ENCODE results near the gene SLC38A8. TPM values are rescaled to one million over a fixed set of nuclear protein-coding genes. Genes with fewer than 3 reads are reported as not detected.

The SLC38A8 gene
- total RNA-seq, 3 donors from 2014 or later: not detected

- Histone ChIP-seq H3K36me3 (no peaks in the 10 kb centered on the region), H3K4me3 (no peak overlapping the region), H3K27ac (no peak overlapping the region), H3K4me1 (no peaks in the 10 kb centered on the region), H3K9me3 (no peaks in the 10 kb centered on the region), H3K27me3 (no peaks in the 10 kb centered on the region)
- DNase-seq (ENCODE audit: low spot score in 2 of 2): no peak
- TF ChIP-seq CTCF (IDR thresholded peaks at IDR 0.05) (no peak), POLR2AphosphoS5 (IDR thresholded peaks at IDR 0.05) (no peak), POLR2A (IDR thresholded peaks at IDR 0.05) (no peak)
- intact Hi-C loops (cut with DNase I; ENCODE audit: low total_unique reads): no loop called here
Measured at GRCh38 chr16:84014570-84015327, 27.8 kb downstream of the SLC38A8 start.

- Histone ChIP-seq H3K4me3 (no peak overlapping the region), H3K27ac (no peak overlapping the region), H3K36me3 (no peaks in the 10 kb centered on the region), H3K27me3 (no peaks in the 10 kb centered on the region), H3K9me3 (no peaks in the 10 kb centered on the region), H3K4me1 (no peaks in the 10 kb centered on the region)
- DNase-seq (ENCODE audit: low spot score in 2 of 2): peak in 1 of 2 donors; percentile 27
- no peak for TF ChIP-seq CTCF (IDR thresholded peaks at IDR 0.05)
- TF ChIP-seq POLR2A (IDR thresholded peaks at IDR 0.05): no peak
- no peak for TF ChIP-seq POLR2AphosphoS5 (IDR thresholded peaks at IDR 0.05)
- intact Hi-C loops (cut with DNase I; ENCODE audit: low total_unique reads): no loop called here
Measured at GRCh38 chr16:84013787-84014569, 28.6 kb downstream of the SLC38A8 start.

GRCh38 chr16:84009282-84009681 lies 33.3 kb downstream of the SLC38A8 start:
- Histone ChIP-seq H3K4me3 (no peak overlapping the region), H3K9me3 (no peaks in the 10 kb centered on the region), H3K36me3 (no peaks in the 10 kb centered on the region), H3K27ac (no peak overlapping the region), H3K27me3 (peaks cover 0 to 5% of the 10 kb centered on the region in 2 donors), H3K4me1 (no peaks in the 10 kb centered on the region)
- DNase-seq (ENCODE audit: low spot score in 2 of 2): no peak
- intact Hi-C loops (cut with DNase I; ENCODE audit: low total_unique reads): loop anchor here (1.0 to 10.0 kb wide), 2 partner anchors 18 to 1454 kb away; no protein-coding TSS in a partner anchor
- TF ChIP-seq POLR2AphosphoS5 (IDR thresholded peaks at IDR 0.05): no peak
- TF ChIP-seq CTCF (IDR thresholded peaks at IDR 0.05): no peak
- TF ChIP-seq POLR2A (IDR thresholded peaks at IDR 0.05): no peak

- intact Hi-C loops (cut with DNase I; ENCODE audit: low total_unique reads): loop anchor here (10.0 kb wide), 1 partner anchor 1453 kb away; no protein-coding TSS in a partner anchor
- Histone ChIP-seq H3K27me3 (peaks cover 0 to 5% of the 10 kb centered on the region in 2 donors), H3K27ac (no peak overlapping the region), H3K9me3 (no peaks in the 10 kb centered on the region), H3K4me1 (no peaks in the 10 kb centered on the region), H3K4me3 (no peak overlapping the region), H3K36me3 (no peaks in the 10 kb centered on the region)
- no peak for DNase-seq (ENCODE audit: low spot score in 2 of 2)
- no peak for TF ChIP-seq POLR2A (IDR thresholded peaks at IDR 0.05)
Measured at GRCh38 chr16:84007965-84008364, 34.6 kb downstream of the SLC38A8 start.

- TF ChIP-seq CTCF (IDR thresholded peaks at IDR 0.05) (no peak), POLR2A (IDR thresholded peaks at IDR 0.05) (no peak), POLR2AphosphoS5 (IDR thresholded peaks at IDR 0.05) (no peak)
- Histone ChIP-seq H3K4me1 (no peaks in the 10 kb centered on the region), H3K9me3 (no peaks in the 10 kb centered on the region), H3K4me3 (no peak overlapping the region), H3K36me3 (no peaks in the 10 kb centered on the region), H3K27ac (no peak overlapping the region), H3K27me3 (peaks cover 0 to 5% of the 10 kb centered on the region in 2 donors)
- intact Hi-C loops (cut with DNase I; ENCODE audit: low total_unique reads): loop anchor here (10.0 kb wide), 1 partner anchor 1453 kb away; no protein-coding TSS in a partner anchor
- no peak for DNase-seq (ENCODE audit: low spot score in 2 of 2)
Measured at GRCh38 chr16:84007520-84007919, 35.1 kb downstream of the SLC38A8 start.
